Hepatocyte (in vitro differentiated cells): ENCODE data around the gene SLC66A2.

Source experiments
- EZH2 ChIP-seq: fragments of 200-600 bp; sonication (generic); IDR thresholded peaks from 2 replicates; pipeline ENCODE4 v1.6.1; 2016; ENCODE audit warnings: antibody characterized with exemption, mild to moderate bottlenecking, borderline replicate concordance
- TF ChIP-seq, protein P1 (sequence below): fragments of 200-600 bp; sonication (generic); IDR thresholded peaks from 2 replicates; pipeline ENCODE4 v1.5.1; 2016; ENCODE audit warnings: antibody characterized with exemption, mild to moderate bottlenecking; ENCODE audit not compliant: poor library complexity

GRCh38 chr18:79905993-79906392, 45.5 kb downstream of the SLC66A2 start:
- TF ChIP-seq, protein P1, sequence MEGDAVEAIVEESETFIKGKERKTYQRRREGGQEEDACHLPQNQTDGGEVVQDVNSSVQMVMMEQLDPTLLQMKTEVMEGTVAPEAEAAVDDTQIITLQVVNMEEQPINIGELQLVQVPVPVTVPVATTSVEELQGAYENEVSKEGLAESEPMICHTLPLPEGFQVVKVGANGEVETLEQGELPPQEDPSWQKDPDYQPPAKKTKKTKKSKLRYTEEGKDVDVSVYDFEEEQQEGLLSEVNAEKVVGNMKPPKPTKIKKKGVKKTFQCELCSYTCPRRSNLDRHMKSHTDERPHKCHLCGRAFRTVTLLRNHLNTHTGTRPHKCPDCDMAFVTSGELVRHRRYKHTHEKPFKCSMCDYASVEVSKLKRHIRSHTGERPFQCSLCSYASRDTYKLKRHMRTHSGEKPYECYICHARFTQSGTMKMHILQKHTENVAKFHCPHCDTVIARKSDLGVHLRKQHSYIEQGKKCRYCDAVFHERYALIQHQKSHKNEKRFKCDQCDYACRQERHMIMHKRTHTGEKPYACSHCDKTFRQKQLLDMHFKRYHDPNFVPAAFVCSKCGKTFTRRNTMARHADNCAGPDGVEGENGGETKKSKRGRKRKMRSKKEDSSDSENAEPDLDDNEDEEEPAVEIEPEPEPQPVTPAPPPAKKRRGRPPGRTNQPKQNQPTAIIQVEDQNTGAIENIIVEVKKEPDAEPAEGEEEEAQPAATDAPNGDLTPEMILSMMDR: no peak
- TF ChIP-seq EZH2: no peak
